Urothelium cell line (cell line): Measurements from ENCODE around the gene RTN4RL2.

Experiments used
- DNase-seq: peaks from one replicate; pipeline ENCODE4 v3.0.0; 2011; ENCODE audit warnings: low spot score, mixed read lengths
- FAIRE-seq: peaks from 2 replicates; lab custom pipeline; 2011; peaks lifted over from hg19 to GRCh38; lab: Jason Lieb, UNC

Gene RTN4RL2

DNA sequence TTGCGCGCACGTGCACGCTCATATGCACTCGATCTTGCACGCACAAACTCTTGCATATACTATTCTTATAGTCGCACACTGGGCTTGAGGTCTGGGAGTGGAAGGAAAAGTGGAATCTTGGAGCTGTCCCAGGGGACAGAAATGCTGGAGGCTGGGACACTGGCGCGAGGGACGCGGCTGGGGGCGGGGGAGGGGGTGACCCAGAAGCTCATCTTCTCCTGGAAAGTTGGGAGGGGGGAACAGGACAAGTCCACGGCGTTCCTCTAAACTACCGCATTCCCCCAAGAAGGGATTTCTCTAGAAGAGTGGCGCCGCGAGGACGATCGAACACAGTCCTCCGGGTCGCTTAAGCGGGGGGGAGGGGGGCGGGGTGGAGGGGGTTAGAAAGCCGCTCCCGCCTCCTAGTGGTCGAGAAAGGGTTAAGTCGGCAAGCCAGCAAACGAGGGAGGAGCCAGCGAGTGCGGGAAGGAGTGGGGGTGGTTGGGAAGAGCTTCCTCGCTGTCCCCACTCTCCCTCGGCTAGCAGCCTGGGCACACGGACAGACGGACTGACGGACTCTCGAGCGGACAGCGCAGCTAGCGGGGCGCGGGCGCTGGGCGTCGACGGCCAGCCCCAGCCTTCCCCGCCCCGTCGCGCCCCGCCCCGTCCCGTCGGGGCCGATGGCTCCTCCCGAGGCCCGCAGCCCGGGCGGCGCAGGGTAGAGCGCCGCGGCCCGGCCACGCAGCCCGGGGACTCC is at the start of gene RTN4RL2:
TSS of gene RTN4RL2 (plus strand) at position 507 of the 736 bp plus-strand sequence. CDS start 338 bp downstream, outside the sequence.
- FAIRE-seq (peak; percentile 69), DNase-seq (peak; percentile 84)

DNA sequence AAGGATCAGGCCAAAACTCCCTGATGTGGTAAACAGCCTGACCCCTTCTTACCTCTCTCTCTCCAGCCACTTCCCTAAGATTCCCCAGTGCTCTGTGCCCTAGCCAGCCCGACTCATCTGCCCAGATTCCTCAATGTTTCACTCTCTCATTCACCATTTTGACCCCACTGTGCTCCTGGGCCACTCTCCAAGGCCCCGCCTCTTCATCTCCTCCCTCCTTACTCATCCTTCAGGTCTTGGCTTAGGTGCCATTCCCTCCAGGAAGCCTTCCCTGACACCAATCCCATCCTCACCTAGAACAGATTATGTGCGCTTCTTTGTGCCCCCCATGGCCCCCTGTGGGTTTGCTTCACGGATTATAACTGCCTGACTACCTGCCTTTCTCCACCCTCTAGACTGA is 46.6 kb upstream of the RTN4RL2 start:
- DNase-seq: no peak
- no peak for FAIRE-seq

DNA sequence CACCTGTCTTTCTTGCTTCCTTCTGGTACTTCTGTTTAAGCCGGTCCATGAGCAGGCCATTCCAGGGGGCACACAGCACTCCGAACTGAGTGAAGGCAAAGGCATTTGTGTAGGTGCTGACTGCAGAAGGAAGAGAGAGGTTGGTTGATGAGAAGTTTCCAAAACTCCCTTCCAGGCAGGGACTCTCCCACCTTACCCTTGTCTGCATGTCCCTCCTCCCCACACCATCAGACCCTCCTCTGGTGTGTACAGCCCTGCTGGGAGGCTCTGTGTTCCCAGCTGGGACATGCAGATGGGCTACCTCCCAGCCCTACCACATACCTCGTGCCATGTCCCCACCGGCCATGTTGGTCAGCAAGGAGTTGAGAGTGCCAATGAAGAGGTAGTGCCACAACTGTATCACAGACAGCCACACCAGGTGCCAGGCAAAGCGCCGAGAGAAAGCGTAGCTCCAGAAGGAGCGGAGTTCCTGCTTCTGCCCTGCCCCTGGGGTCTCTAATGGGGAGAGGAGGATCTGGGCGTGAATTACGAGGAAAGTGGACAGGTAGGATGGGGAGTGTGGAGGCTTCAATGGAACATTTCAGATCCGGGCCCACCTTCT is 45.6 kb upstream of the RTN4RL2 start:
- DNase-seq (no peak), FAIRE-seq (no peak)

DNA sequence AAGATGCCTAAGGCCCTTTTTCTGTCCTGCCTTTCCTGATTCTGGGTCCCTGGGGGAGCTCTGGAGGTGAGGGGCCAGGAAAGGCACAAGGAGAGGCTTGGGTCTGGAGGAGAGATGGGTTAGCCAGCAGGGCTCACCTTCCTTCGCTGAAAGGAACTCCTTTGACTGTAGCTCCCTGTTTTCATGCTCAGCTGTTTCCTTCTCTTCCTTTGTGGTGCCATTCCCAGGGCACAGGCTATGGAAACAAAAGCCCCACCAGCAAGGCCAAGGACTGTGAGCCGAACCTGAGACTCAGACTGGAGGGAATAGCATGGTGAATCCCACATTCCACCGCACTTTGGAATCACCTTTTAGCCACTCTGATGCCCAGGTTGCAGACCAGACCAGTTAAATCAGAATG is 43.9 kb upstream of the RTN4RL2 start:
- DNase-seq (no peak), FAIRE-seq (no peak)

DNA sequence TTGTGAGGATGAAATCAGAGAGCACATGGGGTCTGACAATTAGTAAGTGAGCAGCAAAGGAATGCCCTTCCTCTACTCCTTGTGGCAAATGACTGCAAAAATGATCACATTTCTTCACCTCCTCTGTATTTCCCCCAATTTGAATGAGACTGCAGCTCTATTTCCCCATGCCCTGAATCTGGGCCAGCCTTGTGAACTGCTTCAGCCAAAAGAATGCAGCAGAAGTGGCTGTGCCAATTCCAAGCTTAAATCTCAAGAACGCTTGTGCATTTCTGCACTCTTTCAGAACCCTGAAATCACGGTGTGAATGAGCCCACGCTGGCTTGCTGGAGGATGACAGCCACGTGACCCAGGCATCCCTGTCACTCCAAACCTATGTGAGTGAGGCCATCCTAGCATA is 43.3 kb upstream of the RTN4RL2 start:
- no peak for FAIRE-seq
- no peak for DNase-seq

DNA sequence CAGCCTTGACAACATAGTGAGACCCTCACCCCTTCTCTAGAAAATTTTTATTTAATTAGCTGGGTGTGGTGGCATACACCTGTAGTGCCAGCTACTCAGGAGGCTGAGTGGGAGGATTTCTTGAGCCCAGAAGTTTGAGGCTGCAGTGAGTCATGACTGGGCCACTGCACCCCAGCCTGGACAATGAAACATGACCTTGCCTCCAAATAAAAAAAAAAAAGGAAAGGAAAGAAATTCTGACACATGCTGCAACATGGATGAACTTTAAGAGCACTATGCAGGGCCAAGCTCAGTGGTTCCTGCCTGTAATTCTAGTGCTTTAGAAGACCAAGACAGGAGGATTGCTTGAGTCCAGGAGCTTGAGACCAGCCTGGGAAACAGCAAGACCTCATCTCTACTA is 42.2 kb upstream of the RTN4RL2 start:
- DNase-seq (no peak), FAIRE-seq (no peak)

DNA sequence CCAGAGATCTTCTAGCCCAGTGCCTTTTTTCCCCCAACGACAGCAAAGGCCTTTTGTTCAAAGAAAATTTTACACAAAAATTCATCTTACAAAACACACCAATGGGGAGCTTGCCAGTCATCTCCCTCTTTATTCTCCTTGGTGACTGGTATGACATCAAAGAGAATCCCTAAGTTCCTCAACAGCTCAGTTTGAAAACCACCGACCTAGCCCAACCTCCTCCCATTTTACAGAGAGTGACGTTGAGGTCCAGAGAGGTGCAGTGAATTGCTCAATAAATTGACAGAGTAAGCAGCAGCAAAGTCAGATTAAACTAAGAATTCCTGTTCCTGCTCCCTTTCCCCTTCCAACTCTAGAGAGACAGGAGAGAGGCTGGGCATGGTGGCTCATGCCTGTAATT is 41.2 kb upstream of the RTN4RL2 start:
- FAIRE-seq: no peak
- no peak for DNase-seq

DNA sequence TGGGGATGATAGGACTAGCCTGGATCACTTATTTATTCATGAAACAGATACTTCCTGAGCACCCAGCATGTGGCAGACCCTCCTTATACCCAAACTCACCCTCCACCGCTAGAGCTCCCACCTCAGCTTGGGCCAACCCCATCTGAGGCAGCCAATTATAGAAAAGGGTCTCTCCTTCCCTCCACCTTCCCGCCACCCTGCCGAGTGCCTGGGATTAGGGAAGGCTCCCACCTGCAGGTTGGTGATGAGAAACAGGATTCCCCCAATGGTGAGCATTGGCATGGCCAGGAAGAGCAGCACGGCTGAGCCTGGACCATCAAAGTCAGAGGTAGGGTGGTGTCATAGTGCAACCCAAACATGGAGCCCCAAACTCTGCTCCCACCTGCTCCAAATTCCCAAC is 39.3 kb upstream of the RTN4RL2 start:
- FAIRE-seq (no peak), DNase-seq (no peak)

DNA sequence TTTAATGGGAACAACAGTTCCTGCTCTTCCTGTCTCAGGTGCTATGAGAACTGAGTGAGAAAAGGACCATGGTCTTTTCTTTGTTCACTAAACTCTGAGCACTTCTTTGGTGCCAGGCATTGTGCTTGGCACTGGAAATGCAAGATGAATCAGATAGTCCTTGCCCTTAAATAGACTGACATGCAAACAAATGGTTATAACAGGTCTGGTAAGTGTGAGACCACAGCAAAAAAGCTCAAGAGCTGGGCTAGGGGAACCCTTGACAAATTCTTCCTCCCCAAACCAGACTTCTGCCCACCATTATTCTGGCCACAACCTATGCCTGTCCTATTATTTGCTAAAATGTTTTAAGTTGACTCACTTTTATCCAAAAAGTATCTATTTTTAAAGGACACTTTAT is 38.5 kb upstream of the RTN4RL2 start:
- DNase-seq: no peak
- no peak for FAIRE-seq

DNA sequence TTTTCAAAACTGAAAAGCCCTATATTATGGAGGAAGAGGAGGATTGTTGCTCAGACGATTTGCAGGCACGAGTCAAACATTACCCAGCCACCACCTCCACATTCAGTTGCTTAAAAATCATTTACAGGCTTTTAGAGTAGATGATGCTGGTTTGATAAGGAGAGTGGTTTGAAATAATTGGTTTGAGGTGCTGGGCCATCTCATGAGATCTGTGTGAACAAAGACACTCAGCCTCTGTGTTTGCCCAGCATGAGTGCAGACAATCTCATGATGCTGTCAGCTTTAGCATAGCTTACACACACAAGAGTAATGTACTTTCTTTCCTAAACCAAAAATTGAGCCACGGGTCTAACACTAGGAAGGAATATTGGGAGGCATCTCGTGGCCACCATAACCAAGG is 37.7 kb upstream of the RTN4RL2 start:
- no peak for FAIRE-seq
- DNase-seq: no peak

DNA sequence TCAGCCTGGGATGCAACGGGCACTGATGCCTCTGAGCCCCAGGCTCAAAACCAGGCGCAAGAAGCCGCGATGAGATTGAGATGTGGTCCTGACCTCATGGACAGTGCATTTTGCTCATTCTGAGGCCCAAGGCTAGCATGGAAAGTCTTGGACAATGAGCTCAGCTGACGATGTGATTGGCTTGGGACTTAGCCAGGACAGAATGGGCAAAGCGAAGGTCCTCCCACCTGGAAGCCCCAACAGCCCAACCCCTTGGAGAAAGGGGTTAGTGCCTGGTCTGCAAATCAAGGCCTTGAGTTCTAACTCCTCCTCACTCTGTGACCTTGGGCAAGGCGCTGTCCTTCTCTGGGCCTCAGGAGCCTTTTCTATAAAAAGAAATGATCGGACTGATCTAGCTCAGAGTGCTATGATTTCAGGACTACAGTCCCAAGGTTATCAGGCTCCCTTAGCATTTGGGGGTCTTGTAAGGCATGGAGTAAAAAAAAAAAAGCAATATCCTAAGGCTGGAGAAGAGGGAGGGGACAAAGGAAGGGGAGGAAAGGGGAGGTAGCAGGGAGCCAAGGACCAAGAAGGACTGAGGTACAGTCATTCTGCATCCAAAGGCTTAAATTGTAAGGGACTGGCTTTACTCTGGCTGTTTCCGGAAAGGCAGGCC is 36.1 kb upstream of the RTN4RL2 start:
- DNase-seq: no peak
- no peak for FAIRE-seq

DNA sequence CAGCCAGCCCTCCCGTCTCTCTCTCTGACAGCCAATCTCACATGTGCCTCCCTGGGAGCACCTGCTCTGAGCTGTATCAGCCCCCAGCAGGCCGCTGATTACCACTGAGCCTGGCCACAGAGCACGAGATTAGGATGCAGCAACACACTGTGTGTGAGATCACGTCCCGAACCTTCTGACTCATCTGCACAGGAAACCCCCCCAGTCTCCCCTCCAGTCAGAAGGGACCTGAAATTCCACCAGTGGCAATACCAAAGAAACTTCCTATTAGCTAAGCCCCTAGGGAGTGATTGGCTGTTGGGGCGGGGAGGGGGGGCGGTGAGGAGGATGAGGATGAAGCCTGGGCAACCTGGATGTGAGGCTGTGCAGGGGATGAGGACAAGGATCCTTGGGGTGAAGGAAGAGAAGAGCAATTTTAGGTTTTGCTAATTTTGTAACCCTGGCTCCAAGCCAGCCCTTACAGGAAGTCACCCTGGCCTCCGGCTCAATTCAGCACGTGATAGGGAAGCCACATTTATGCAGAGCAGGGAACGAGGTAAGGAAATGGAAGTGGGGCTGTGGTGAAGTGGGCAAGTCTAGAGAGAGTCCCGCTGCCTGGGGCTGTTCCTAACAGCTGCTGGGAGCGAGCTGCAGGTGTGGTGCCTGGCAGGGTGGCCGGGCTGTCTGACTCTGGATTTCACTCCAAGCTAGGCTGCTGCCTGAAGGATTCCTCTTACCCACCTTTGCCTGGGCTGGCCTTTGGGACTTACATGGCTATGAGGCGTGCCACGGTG is 35.4 kb upstream of the RTN4RL2 start:
- peak; percentile 90 for FAIRE-seq
- peak; percentile 84 for DNase-seq

DNA sequence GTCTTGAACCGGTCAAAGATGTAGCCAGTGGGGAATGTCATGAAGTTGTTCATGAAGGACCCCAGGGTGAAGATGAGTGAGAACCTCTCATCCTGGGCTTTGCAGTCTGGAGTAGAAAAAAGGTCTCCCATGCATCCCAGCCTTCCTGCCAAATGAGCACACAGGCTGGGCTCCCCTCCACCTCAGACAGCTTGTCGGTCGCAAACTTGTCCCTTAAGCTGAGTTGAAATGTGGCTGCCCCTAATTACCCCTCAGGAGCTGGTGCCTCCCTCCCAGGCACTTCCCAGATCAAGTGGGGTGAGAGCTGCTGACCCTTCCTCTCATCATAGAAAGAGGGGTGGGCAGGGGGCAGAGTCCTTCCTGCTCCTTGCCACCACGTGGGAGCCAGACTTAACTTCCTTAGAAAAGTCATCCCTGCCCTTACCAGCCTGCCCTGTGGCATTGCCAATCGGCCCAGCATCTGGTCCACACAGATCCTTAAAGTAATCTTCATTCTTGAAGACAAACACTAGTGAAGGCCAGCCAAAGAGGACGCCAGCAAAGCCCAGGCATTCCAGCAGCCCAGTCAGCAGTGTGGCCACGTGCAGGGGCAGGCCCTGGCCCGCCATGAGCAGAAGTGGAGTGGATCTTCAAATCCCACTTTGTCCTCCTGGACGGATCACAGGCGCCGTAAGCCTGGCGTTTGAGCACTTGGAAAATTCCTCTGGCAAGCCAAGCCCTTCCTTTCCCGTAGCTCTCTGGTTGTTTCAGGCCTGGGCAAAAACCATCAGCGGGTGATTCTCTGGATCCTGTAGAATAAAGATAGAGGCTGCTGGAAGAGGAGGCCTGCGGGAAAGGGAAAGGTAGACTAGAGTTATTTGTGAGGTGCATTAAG is 34.5 kb upstream of the RTN4RL2 start:
- DNase-seq: no peak
- no peak for FAIRE-seq

DNA sequence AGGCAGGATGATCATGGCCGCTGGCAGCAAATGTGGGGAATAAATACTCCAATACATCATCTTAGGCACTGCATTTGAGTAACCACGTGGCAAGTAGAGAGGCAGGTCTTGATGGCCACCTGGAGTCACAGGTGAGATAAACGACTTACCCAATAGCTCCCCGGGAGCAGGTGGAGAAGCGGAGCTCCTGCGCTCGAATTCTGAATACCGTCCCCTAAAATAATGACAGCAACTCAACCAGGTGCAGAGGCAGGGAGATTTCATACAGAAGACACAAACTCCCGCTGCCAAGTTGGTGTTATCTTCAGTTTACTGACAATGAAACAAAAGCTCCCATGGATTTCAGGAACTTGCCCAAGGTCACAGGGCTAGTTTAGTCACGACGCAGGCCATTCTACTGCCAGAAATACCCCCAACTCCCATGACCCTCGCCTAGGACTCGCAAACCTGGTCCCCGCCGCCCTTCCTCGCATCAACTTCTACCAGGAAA is 33.8 kb upstream of the RTN4RL2 start:
- FAIRE-seq (no peak), DNase-seq (no peak)

DNA sequence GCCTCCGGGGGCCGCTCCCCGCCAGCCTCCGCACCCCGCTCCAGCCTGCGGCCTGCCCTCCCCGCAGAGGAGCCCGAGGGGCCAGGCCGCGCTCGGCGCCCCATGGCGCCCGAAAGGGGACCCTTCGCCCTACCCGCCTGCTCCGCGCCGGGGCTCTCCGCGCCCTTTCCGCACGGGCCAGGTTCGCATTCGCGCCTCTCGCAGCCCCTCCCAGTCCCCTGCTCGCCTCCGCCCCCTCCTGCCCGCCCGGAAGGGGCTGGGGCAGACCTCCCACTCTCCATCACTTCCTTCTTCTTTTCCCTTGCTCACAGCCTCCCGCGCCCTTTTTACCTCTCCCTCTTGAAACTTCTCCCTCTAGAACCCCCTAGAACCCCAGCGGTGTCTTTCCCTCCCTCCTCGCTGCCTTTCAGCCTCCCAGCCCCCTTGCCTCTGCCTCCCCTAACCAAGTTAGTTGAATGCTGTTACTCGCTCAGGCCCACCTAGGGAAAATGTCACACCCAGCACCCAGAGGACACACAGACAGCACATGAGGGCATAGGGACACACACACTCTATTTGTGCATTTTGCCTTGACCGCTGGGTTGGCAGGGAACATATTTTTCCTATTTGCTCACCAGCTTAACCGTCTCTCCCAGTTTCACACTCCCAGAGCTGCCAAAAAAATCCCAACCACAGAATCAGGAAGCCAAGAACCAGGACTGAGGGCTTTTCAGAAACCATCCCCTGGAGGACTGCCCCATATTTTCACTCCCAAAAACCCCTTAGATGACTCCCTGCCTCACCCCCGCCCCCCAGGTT is 33.2 kb upstream of the RTN4RL2 start, which contains the start of gene SLC43A3:
TSS of gene SLC43A3 (minus strand) at position 193 of the 798 bp plus-strand sequence. CDS start 949 bp downstream, outside the sequence.
- peak; percentile 84 for DNase-seq

DNA sequence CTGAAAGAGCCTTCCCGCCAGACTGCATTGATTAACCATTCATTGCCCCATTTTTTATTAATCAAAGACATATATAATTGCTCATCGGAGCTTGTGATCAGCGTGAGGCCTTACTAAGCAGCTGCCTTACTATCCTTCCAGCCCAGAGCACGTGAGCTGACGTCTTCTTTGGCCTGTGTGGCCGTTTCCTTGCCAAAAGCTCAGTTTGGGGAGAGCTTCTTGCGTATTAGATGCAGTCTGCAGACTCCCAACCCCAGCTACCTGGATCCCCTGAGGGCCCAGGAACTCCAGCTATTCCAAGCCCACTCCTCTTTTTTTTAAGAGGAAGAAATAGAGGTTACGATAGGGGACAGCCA is 32.6 kb upstream of the RTN4RL2 start:
- no peak for DNase-seq
- no peak for FAIRE-seq

More for the DNA sequence above, 33.2 kb upstream of the RTN4RL2 start, which contains the start of gene SLC43A3:
- no peak for FAIRE-seq

DNA sequence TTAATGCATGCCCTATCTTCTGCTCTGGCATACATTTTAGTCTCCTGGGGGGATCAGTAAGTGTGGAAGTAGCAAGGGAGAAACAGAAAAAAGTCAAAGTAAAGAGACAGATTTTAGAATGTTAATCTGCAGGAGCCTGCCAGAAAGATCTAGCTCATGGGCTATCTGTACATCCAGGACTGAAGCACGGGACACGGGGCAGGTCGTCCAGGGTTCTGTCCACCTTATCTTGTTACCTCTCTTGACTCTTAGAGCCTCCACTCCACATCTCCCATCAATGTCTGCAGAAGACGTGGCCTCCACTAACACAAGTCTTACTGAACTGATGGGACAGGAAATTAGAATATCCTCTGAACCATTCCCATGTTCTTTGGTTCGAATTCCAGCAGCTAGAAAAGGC is 31.7 kb upstream of the RTN4RL2 start:
- FAIRE-seq (no peak), DNase-seq (no peak)

DNA sequence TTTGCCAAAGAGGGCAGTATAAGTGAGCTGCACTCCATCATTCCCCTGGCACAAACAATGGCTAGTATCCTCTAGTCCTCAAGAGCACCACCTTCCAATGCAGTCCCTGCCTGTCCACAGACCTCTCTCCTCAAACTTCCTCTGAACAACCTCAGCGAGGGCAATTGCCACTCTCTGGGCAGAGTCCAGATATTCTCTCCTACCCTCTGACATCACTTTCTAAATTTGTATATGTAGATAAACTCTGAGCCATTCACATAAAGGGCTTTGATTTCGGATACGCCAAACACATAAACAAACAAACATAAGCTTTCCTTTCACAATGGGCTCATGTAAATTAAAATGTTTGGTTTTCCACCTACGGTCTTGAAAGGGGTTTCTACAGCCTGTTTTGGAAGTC is 30.4 kb upstream of the RTN4RL2 start:
- FAIRE-seq (no peak), DNase-seq (no peak)

DNA sequence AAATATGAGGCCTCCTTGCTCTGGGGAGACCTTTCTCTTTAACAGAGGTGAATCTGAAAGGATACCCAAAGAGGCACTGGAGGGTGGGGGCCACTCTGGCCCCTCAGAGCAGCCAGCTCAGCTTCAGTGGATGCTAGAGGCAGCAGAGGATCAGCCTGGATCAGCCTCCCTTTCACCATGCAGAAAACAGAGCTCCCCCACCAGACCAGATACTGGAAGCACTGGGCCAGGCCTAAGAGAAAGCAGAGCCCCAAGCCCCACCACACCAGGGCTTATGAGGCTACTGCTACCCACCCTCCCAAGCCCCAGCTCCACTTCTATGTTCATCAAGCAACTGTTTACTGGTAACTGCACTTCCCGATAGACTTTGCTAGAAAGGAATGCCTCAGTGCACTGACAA is 29.4 kb upstream of the RTN4RL2 start:
- DNase-seq (no peak), FAIRE-seq (no peak)
